Fibroblast of lung (primary cell): ENCODE data around the gene ERI3.

ENCODE experiments used
- CTCF ChIP-seq, 2 donors: IDR thresholded peaks in 1 of 2; conservative IDR thresholded peaks in 1 of 2; 1 replicate in 1 of 2; 2 replicates in 1 of 2; pipeline ENCODE4 v1.5.1; 2011 to 2012; ENCODE audit warnings: low read length in 2 of 2, control low read depth in 1 of 2, inconsistent platforms in 1 of 2, low read depth in 1 of 2, mild to moderate bottlenecking in 1 of 2
- EZH2 ChIP-seq: IDR thresholded peaks from 2 replicates; pipeline ENCODE4 v1.5.1; 2012; ENCODE audit warnings: low read length, control low read depth, mild to moderate bottlenecking; ENCODE audit errors: missing control alignments

DNA sequence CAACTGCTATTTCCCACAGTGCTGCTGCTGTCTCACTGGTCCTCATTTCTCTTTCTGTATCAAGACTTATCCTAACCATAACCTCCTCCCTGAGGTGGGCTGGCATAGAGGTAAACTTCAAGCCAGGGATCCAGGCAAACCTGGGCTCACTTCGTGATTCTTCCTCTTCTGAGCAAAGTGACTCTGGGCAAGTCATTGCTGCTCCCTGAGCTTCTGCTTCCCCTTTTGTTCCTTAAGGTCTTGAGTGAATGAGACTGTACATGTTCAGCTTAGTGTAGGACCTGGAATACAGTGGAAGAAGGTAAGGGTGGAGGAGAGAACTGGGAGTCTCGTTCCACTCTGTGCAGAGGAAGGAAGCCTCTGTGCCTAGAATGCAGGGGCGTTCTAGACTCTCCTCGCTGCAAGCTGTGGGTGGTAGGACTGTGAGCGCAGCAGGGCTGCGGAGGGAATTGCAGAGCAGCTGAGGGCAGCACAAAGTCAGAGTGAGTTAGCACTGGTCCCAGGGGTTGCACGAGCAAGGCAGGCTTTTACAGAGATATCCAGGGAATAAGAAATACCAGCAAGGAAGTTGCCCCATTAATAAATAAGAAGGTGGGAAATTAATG is 11.4 kb upstream of the ERI3 start:
- TF ChIP-seq CTCF (conservative IDR thresholded peaks at IDR 0.05 in 1 of 2, IDR thresholded peaks at IDR 0.05 in 1 of 2; ENCODE audit: low read depth in 1 of 2, low read length in 2 of 2) (no peak), EZH2 (no peak)
